ENCODE results near the gene SDS. TPM values are rescaled to one million over a fixed set of nuclear protein-coding genes. Genes with fewer than 3 reads are reported as not detected.

Gene SDS
- total and polyA plus RNA-seq, 2 experiments from 2014 or later, result 0.57 TPM; not detected in 1

DNA sequence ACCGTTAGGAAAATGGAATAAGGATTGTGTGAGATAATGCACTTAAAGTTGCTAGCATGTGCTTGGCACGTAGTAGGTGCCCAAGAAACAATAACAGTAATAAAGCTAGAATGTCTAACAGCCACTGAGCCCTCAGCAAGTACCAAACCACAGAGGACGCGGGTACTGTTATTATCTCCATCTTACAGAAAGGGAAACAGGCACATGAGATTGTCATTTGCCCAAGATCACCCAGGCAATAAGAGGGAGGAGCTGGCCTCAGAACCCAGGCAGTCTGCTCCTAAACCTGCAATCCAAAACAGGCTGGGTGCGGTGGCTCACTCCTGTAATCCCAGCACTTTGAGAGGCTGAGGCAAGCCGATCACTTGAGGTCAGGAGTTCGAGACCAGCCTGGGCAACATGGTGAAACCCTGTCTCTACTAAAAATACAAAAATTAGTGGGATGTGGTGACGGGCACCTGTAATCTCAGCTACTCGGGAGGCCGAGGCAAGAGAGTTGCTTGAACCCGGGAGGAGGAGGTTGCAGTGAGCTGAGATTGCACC is 5.1 kb upstream of the SDS start (continued):
- TF ChIP-seq EZH2phosphoT487 (IDR thresholded peaks at IDR 0.05; ENCODE audit: unreplicated experiment), result no peak
- no peak for TF ChIP-seq ZNF331 (CRISPR knock-in tag; IDR thresholded peaks at IDR 0.05; ENCODE audit: low read depth)
- TF ChIP-seq, protein P1, sequence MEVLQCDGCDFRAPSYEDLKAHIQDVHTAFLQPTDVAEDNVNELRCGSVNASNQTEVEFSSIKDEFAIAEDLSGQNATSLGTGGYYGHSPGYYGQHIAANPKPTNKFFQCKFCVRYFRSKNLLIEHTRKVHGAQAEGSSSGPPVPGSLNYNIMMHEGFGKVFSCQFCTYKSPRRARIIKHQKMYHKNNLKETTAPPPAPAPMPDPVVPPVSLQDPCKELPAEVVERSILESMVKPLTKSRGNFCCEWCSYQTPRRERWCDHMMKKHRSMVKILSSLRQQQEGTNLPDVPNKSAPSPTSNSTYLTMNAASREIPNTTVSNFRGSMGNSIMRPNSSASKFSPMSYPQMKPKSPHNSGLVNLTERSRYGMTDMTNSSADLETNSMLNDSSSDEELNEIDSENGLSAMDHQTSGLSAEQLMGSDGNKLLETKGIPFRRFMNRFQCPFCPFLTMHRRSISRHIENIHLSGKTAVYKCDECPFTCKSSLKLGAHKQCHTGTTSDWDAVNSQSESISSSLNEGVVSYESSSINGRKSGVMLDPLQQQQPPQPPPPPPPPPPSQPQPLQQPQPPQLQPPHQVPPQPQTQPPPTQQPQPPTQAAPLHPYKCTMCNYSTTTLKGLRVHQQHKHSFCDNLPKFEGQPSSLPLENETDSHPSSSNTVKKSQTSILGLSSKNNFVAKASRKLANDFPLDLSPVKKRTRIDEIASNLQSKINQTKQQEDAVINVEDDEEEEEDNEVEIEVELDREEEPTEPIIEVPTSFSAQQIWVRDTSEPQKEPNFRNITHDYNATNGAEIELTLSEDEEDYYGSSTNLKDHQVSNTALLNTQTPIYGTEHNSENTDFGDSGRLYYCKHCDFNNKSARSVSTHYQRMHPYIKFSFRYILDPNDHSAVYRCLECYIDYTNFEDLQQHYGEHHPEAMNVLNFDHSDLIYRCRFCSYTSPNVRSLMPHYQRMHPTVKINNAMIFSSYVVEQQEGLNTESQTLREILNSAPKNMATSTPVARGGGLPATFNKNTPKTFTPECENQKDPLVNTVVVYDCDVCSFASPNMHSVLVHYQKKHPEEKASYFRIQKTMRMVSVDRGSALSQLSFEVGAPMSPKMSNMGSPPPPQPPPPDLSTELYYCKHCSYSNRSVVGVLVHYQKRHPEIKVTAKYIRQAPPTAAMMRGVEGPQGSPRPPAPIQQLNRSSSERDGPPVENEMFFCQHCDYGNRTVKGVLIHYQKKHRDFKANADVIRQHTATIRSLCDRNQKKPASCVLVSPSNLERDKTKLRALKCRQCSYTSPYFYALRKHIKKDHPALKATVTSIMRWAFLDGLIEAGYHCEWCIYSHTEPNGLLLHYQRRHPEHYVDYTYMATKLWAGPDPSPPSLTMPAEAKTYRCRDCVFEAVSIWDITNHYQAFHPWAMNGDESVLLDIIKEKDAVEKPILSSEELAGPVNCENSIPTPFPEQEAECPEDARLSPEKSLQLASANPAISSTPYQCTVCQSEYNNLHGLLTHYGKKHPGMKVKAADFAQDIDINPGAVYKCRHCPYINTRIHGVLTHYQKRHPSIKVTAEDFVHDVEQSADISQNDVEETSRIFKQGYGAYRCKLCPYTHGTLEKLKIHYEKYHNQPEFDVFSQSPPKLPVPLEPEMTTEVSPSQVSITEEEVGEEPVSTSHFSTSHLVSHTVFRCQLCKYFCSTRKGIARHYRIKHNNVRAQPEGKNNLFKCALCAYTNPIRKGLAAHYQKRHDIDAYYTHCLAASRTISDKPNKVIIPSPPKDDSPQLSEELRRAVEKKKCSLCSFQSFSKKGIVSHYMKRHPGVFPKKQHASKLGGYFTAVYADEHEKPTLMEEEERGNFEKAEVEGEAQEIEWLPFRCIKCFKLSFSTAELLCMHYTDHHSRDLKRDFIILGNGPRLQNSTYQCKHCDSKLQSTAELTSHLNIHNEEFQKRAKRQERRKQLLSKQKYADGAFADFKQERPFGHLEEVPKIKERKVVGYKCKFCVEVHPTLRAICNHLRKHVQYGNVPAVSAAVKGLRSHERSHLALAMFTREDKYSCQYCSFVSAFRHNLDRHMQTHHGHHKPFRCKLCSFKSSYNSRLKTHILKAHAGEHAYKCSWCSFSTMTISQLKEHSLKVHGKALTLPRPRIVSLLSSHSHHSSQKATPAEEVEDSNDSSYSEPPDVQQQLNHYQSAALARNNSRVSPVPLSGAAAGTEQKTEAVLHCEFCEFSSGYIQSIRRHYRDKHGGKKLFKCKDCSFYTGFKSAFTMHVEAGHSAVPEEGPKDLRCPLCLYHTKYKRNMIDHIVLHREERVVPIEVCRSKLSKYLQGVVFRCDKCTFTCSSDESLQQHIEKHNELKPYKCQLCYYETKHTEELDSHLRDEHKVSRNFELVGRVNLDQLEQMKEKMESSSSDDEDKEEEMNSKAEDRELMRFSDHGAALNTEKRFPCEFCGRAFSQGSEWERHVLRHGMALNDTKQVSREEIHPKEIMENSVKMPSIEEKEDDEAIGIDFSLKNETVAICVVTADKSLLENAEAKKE (CRISPR knock-in tag; IDR thresholded peaks at IDR 0.05), result no peak
- no peak for TF ChIP-seq POLR2AphosphoS5 (IDR thresholded peaks at IDR 0.05; ENCODE audit: low read depth)

DNA sequence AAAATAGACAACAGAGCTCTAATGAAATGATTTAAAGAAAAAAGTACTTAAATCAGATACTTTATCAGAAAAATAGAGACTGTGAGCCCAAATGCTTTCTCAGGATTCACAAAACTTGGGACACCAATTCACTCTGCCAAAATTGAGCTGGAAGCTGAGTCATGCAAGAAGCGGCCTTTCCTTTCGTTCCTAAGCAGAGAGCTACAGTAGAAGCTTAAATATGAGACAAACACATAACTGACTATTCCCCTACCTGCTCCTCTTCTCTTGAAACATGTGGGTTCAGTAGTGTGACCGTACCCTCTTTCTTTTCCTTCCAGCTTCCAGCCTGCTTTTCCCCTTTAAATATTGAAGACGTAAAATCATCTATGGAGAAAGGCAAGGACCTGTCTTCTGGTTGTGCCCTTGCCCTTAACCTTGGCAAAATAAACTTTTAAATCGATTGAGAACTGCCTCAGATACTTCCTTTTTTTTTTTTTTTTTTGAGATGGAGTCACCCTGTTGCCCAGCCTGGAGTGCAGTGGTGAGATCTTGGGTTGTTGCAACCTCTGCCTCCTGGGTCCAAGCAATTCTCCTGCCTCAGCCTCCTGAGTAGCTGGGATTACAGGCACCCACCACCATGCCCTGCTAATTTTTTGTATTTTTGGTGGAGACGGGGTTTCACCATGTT is 4.4 kb upstream of the SDS start:
- Mint-ChIP-seq H3K4me3 (no peak overlapping the region), H3K9me3 (no peaks in the 10 kb centered on the region), H3K4me1 (peaks cover 22% of the 10 kb centered on the region), H3K27ac (no peak overlapping the region), H3K36me3 (ENCODE audit: low read depth) (no peaks in the 10 kb centered on the region), H3K27me3 (ENCODE audit: insufficient read depth, low read depth, poor library complexity) (peaks cover 2% of the 10 kb centered on the region)
- Histone ChIP-seq H3K4me2 (no peak overlapping the region), H3F3A (replicated peaks; ENCODE audit: low read depth) (no peaks in the 10 kb centered on the region), H3K4me3 (no peak overlapping the region), H3K27ac (ENCODE audit: low read depth) (no peak overlapping the region), H3K79me2 (replicated peaks; ENCODE audit: insufficient read depth) (no peaks in the 10 kb centered on the region), H3K9me2 (ENCODE audit: insufficient read depth) (no peaks in the 10 kb centered on the region), H3K36me3 (ENCODE audit: insufficient read depth) (no peaks in the 10 kb centered on the region), H3K27me3 (ENCODE audit: insufficient read depth) (no peaks in the 10 kb centered on the region), H3K4me1 (ENCODE audit: insufficient read depth) (peaks cover 25% of the 10 kb centered on the region), H2AFZ (no peak overlapping the region), H4K20me1 (replicated peaks; ENCODE audit: insufficient read depth) (no peaks in the 10 kb centered on the region)
- DNase-seq (ENCODE audit: low spot score) (no peak), ATAC-seq (no peak)
- TF ChIP-seq POLR2AphosphoS5 (IDR thresholded peaks at IDR 0.05; ENCODE audit: low read depth) (no peak), STAT1 (IDR thresholded peaks at IDR 0.05; ENCODE audit: unreplicated experiment) (no peak), ZNF114 (CRISPR knock-in tag; IDR thresholded peaks at IDR 0.05) (no peak), ZNF331 (CRISPR knock-in tag; IDR thresholded peaks at IDR 0.05; ENCODE audit: low read depth) (no peak), EZH2phosphoT487 (IDR thresholded peaks at IDR 0.05; ENCODE audit: unreplicated experiment) (no peak), JUNB (IDR thresholded peaks at IDR 0.05; ENCODE audit: unreplicated experiment) (no peak), NANOG (IDR thresholded peaks at IDR 0.05; ENCODE audit: borderline replicate concordance) (no peak), CREB1 (CRISPR knock-in tag; IDR thresholded peaks at IDR 0.05; ENCODE audit: low read depth) (no peak), EZH2 (IDR thresholded peaks at IDR 0.05; ENCODE audit: low read depth, unreplicated experiment) (no peak)

Data from GM23338 (cell line).